HEK293 (cell line): ENCODE results near the gene METTL1.

Source experiments
- CTCF ChIA-PET: fragments of 350-600 bp; formaldehyde crosslinking; extraction: SDS; loops from one replicate; lab custom pipeline; 2021; ENCODE audit warnings: antibody characterized with exemption; lab: Yijun Ruan, JAX
- POLR2A ChIA-PET: fragments of 300-600 bp; formaldehyde crosslinking; extraction: SDS; loops from one replicate; lab custom pipeline; 2020; ENCODE audit warnings: antibody characterized with exemption, inconsistent platforms; lab: Yijun Ruan, JAX
- H3K27ac ChIP-seq: fragments of 200-500 bp; sonication (Bioruptor generic); 2 replicates; pipeline ENCODE4 v1.5.1; 2014; ENCODE audit warnings: low read depth, low read length, control low read depth, inconsistent platforms; ENCODE audit errors: extremely low read depth
- H3K36me3 ChIP-seq, 2 experiments: fragments of 200-500 bp in 1 of 2; sonication (Bioruptor generic) in 1 of 2; 1 replicate in 1 of 2; 2 replicates in 1 of 2; pipeline ENCODE4 v1.5.1; 2014 to 2017; ENCODE audit warnings: inconsistent platforms in 2 of 2, low read length in 2 of 2; ENCODE audit not compliant: control insufficient read depth in 2 of 2, insufficient read depth in 1 of 2
- H3K4me1 ChIP-seq: fragments of 200-500 bp; sonication (Bioruptor generic); 2 replicates; pipeline ENCODE4 v1.5.1; 2014; ENCODE audit warnings: mild to moderate bottlenecking, low read length, inconsistent platforms; ENCODE audit not compliant: control insufficient read depth, insufficient read depth
- H3K4me3 ChIP-seq: 2 replicates; pipeline ENCODE4 v1.5.1; 2011; ENCODE audit warnings: low read depth, mild to moderate bottlenecking, control low read depth, low read length, moderate library complexity
- H3K9me3 ChIP-seq: fragments of 200-500 bp; sonication (Bioruptor generic); 2 replicates; pipeline ENCODE4 v1.5.1; 2014; ENCODE audit warnings: low read depth, low read length, inconsistent platforms; ENCODE audit not compliant: control insufficient read depth, insufficient read depth
- ATF2 ChIP-seq: fragments of 450-650 bp; formaldehyde crosslinking; IDR thresholded peaks from 2 replicates; pipeline ENCODE4 v1.5.1; 2016; ENCODE audit warnings: missing biosample characterization, missing genetic modification characterization, low read depth
- SCRT2 ChIP-seq: fragments of 450-650 bp; formaldehyde crosslinking; IDR thresholded peaks from 2 replicates; pipeline ENCODE4 v1.5.1; 2016; ENCODE audit warnings: missing biosample characterization, missing genetic modification characterization
- SP7 ChIP-seq: fragments of 450-650 bp; formaldehyde crosslinking; IDR thresholded peaks from 2 replicates; pipeline ENCODE4 v1.5.1; 2016; ENCODE audit warnings: missing biosample characterization, missing genetic modification characterization
- ZBTB21 ChIP-seq: fragments of 450-650 bp; formaldehyde crosslinking; IDR thresholded peaks from 2 replicates; pipeline ENCODE4 v1.5.1; 2017; ENCODE audit warnings: missing biosample characterization, missing genetic modification characterization
- ZBTB48 ChIP-seq: fragments of 450-650 bp; formaldehyde crosslinking; IDR thresholded peaks from 2 replicates; pipeline ENCODE4 v1.5.1; 2016; ENCODE audit warnings: missing biosample characterization, missing genetic modification characterization
- ZBTB7A ChIP-seq: fragments of 450-650 bp; formaldehyde crosslinking; IDR thresholded peaks from 2 replicates; pipeline ENCODE4 v1.5.1; 2016; ENCODE audit warnings: low read depth, missing biosample characterization, missing genetic modification characterization
- ZEB2 ChIP-seq: fragments of 450-650 bp; formaldehyde crosslinking; IDR thresholded peaks from 2 replicates; pipeline ENCODE4 v1.5.1; 2016; ENCODE audit warnings: missing biosample characterization, missing genetic modification characterization
- ZFP3 ChIP-seq: fragments of 450-650 bp; formaldehyde crosslinking; IDR thresholded peaks from 2 replicates; pipeline ENCODE4 v1.5.1; 2016; ENCODE audit warnings: low read depth, missing biosample characterization, missing genetic modification characterization
- ZFP69B ChIP-seq: fragments of 450-650 bp; formaldehyde crosslinking; IDR thresholded peaks from 2 replicates; pipeline ENCODE4 v1.5.1; 2016; ENCODE audit warnings: missing biosample characterization, missing genetic modification characterization
- ZNF112 ChIP-seq: fragments of 450-650 bp; formaldehyde crosslinking; IDR thresholded peaks from 2 replicates; pipeline ENCODE4 v1.5.0; 2017; ENCODE audit warnings: missing biosample characterization, missing genetic modification characterization
- ZNF140 ChIP-seq: fragments of 450-650 bp; formaldehyde crosslinking; IDR thresholded peaks from 2 replicates; pipeline ENCODE4 v1.5.1; 2016; ENCODE audit warnings: missing biosample characterization, missing genetic modification characterization
- ZNF155 ChIP-seq: fragments of 450-650 bp; formaldehyde crosslinking; IDR thresholded peaks from 2 replicates; pipeline ENCODE4 v1.5.1; 2016; ENCODE audit warnings: missing biosample characterization, missing genetic modification characterization
- ZNF214 ChIP-seq: fragments of 450-650 bp; formaldehyde crosslinking; IDR thresholded peaks from 2 replicates; pipeline ENCODE4 v1.5.1; 2017; ENCODE audit warnings: missing biosample characterization, mild to moderate bottlenecking, missing genetic modification characterization, borderline replicate concordance
- ZNF223 ChIP-seq: fragments of 450-650 bp; formaldehyde crosslinking; IDR thresholded peaks from 2 replicates; pipeline ENCODE4 v1.5.1; 2016; ENCODE audit warnings: missing biosample characterization, missing genetic modification characterization
- ZNF266 ChIP-seq: fragments of 450-650 bp; formaldehyde crosslinking; IDR thresholded peaks from 2 replicates; pipeline ENCODE4 v1.5.1; 2016; ENCODE audit warnings: missing biosample characterization, missing genetic modification characterization, low read depth
- ZNF324 ChIP-seq: fragments of 450-650 bp; formaldehyde crosslinking; IDR thresholded peaks from 2 replicates; pipeline ENCODE4 v1.5.1; 2016; ENCODE audit warnings: missing biosample characterization, missing genetic modification characterization
- ZNF341 ChIP-seq: fragments of 450-650 bp; formaldehyde crosslinking; IDR thresholded peaks from 2 replicates; pipeline ENCODE4; 2016; ENCODE audit warnings: low read depth, missing biosample characterization, missing genetic modification characterization
- ZNF350 ChIP-seq: fragments of 450-650 bp; formaldehyde crosslinking; IDR thresholded peaks from 2 replicates; pipeline ENCODE4 v1.5.0; 2017; ENCODE audit warnings: missing biosample characterization, mild to moderate bottlenecking, missing genetic modification characterization
- ZNF37A ChIP-seq: fragments of 450-650 bp; IDR thresholded peaks from 2 replicates; pipeline ENCODE4 v1.5.1; 2018; ENCODE audit warnings: missing biosample characterization, missing genetic modification characterization
- ZNF394 ChIP-seq: fragments of 450-650 bp; formaldehyde crosslinking; IDR thresholded peaks from 2 replicates; pipeline ENCODE4 v1.5.1; 2016; ENCODE audit warnings: missing biosample characterization, missing genetic modification characterization, mild to moderate bottlenecking, moderate library complexity, borderline replicate concordance
- ZNF416 ChIP-seq: fragments of 450-650 bp; formaldehyde crosslinking; IDR thresholded peaks from 2 replicates; pipeline ENCODE4 v1.5.1; 2016; ENCODE audit warnings: missing biosample characterization, missing genetic modification characterization
- ZNF529 ChIP-seq: fragments of 450-650 bp; formaldehyde crosslinking; IDR thresholded peaks from 2 replicates; pipeline ENCODE4 v1.5.1; 2017; ENCODE audit warnings: missing genetic modification characterization, missing biosample characterization; ENCODE audit not compliant: insufficient replicate concordance
- ZNF530 ChIP-seq: fragments of 450-650 bp; formaldehyde crosslinking; IDR thresholded peaks from 2 replicates; pipeline ENCODE4 v1.5.1; 2016; ENCODE audit warnings: low read depth, missing biosample characterization, missing genetic modification characterization
- ZNF580 ChIP-seq: fragments of 450-650 bp; formaldehyde crosslinking; IDR thresholded peaks from 2 replicates; pipeline ENCODE4 v1.5.1; 2016; ENCODE audit warnings: missing biosample characterization, missing genetic modification characterization
- ZNF600 ChIP-seq: fragments of 450-650 bp; formaldehyde crosslinking; IDR thresholded peaks from 2 replicates; pipeline ENCODE4 v1.5.1; 2016; ENCODE audit warnings: missing biosample characterization, missing genetic modification characterization
- ZNF791 ChIP-seq: fragments of 450-650 bp; formaldehyde crosslinking; IDR thresholded peaks from 2 replicates; pipeline ENCODE4 v1.5.1; 2016; ENCODE audit warnings: missing biosample characterization, missing genetic modification characterization
- ZSCAN30 ChIP-seq: fragments of 450-650 bp; IDR thresholded peaks from 2 replicates; pipeline ENCODE4 v1.5.1; 2018; ENCODE audit warnings: missing biosample characterization, mild to moderate bottlenecking, missing genetic modification characterization, moderate library complexity
- ZXDB ChIP-seq: fragments of 450-650 bp; formaldehyde crosslinking; IDR thresholded peaks from 2 replicates; pipeline ENCODE4 v1.5.1; 2016; ENCODE audit warnings: missing biosample characterization, missing genetic modification characterization
- TF ChIP-seq, protein P1 (sequence below): fragments of 450-650 bp; formaldehyde crosslinking; IDR thresholded peaks from 2 replicates; pipeline ENCODE4 v1.5.1; 2017; ENCODE audit warnings: missing biosample characterization, missing genetic modification characterization
- TF ChIP-seq, protein P2 (sequence below): fragments of 450-650 bp; formaldehyde crosslinking; IDR thresholded peaks from 2 replicates; pipeline ENCODE4 v1.5.1; 2016; ENCODE audit warnings: missing biosample characterization, missing genetic modification characterization, low read depth

The METTL1 gene

DNA sequence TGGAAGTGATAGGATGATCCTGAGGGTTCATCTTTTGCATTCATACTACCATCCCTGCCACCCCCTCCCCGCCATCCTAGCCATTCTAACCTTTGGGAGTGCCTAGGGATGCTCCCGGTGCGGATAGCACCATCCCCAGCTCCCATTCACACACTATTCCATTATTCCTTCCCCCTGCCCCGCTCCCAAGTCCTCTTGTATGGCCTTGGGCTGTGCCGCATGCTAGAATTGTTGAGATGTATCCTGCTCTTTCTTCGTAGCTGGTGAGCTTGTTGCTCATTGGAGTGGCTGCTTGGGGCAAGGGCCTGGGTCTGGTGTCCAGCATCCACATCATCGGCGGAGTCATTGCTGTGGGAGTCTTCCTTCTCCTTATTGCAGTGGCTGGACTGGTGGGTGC lies 26.4 kb downstream of the METTL1 start (continued):
- TF ChIP-seq ZSCAN30 (peak; percentile 11; the same call in 1 of the 2 replicates), ZFP3 (tag by site-specific recombination) (no peak)

DNA sequence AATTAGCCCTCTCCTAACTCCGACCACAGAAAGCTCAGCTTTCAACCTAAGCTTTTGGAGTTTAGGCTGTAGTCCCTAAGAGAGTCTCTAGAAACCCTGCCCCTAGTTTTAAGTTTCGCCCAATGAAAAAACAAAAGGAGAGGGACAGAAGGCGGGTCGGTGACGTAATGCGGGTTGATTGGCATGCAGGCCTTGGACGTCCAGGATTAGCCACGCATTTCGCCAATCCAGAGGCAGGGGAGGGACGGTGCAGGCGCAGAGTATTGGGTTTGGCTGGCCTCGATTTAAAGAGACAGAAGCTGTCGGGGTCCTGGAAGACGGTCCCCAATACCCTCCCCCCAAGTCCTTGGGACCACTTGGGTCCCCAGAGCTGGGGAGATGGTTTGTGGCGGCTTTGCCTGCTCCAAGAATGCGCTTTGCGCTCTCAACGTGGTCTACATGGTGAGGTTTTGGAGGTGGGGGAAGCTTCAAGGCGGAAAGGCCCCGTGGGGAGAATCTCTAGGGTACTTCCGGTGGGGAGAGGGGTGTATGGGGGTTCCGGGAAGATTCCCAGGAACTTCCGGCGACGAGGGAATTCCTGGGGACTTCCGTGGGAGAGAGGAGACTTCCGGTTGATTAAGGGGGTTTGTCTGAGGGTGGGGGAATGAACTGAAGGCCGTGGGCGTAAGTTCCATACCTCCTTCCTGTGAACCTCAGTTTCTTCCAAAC lies 27.0 kb downstream of the METTL1 start, which contains the start of gene TSPAN31:
Gene TSPAN31, plus strand, starts transcription at position 263 of the 708 bp plus-strand sequence. Its CDS starts 116 bp downstream, at position 379.
- Histone ChIP-seq H3K4me3 (peak within 1 kb of the TSS; percentile 69), H3K9me3 (no peaks in the 10 kb centered on the region), H3K4me1 (0 out of 2 replicates have a peak, but pooled peaks cover 2% of the 10 kb centered on the region), H3K27ac (peak within 1 kb of the TSS; percentile 80), H3K36me3 (peaks cover 13 to 41% of the 10 kb centered on the region in 2 experiments)
- POLR2A ChIA-PET: interaction anchor here (0.7 to 2.4 kb wide), 16 partner anchors 8 to 222 kb away, joined by 3 to 15 read pairs (median 5); partner anchors contain the start of genes CYP27B1, EEF1AKMT3, METTL1 and TSFM
- CTCF ChIA-PET: interaction anchor here (1.0 to 2.7 kb wide), 4 partner anchors 11 to 286 kb away, joined by 3 to 22 read pairs (median 5); no protein-coding TSS in a partner anchor
- TF ChIP-seq ZEB2: no peak
- TF ChIP-seq ZNF529 (tag by site-specific recombination): no peak
- TF ChIP-seq ZBTB21: no peak
- peak; percentile 92 for TF ChIP-seq ZBTB48 (tag by site-specific recombination)
- no peak for TF ChIP-seq ZNF155 (tag by site-specific recombination)
- peak; percentile 99 for TF ChIP-seq ATF2
- no peak for TF ChIP-seq ZNF416 (tag by site-specific recombination)
- TF ChIP-seq ZNF214: no peak
- TF ChIP-seq ZNF580 (tag by site-specific recombination): peak; percentile 99
- no peak for TF ChIP-seq ZNF350 (tag by site-specific recombination)
- no peak for TF ChIP-seq ZNF140 (tag by site-specific recombination)
- no peak for TF ChIP-seq ZNF791
- no peak for TF ChIP-seq ZFP69B
- 0 out of 2 replicates have a peak, but pooled peaks have one; percentile 38 for TF ChIP-seq SP7
- no peak for TF ChIP-seq ZNF112 (tag by site-specific recombination)
- TF ChIP-seq SCRT2 (tag by site-specific recombination): no peak
- TF ChIP-seq ZNF223 (tag by site-specific recombination): no peak
- no peak for TF ChIP-seq ZNF37A
- TF ChIP-seq, protein P1, sequence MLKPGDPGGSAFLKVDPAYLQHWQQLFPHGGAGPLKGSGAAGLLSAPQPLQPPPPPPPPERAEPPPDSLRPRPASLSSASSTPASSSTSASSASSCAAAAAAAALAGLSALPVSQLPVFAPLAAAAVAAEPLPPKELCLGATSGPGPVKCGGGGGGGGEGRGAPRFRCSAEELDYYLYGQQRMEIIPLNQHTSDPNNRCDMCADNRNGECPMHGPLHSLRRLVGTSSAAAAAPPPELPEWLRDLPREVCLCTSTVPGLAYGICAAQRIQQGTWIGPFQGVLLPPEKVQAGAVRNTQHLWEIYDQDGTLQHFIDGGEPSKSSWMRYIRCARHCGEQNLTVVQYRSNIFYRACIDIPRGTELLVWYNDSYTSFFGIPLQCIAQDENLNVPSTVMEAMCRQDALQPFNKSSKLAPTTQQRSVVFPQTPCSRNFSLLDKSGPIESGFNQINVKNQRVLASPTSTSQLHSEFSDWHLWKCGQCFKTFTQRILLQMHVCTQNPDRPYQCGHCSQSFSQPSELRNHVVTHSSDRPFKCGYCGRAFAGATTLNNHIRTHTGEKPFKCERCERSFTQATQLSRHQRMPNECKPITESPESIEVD: no peak
- TF ChIP-seq ZXDB (tag by site-specific recombination): peak; percentile 73
- peak; percentile 41; the same call in 1 of the 2 replicates for TF ChIP-seq ZNF324 (tag by site-specific recombination)
- no peak for TF ChIP-seq ZNF266 (tag by site-specific recombination)
- no peak for TF ChIP-seq ZNF600
- no peak for TF ChIP-seq ZNF530
- peak; percentile 79; the same call in 1 of the 2 replicates for TF ChIP-seq ZBTB7A
- TF ChIP-seq, protein P2, sequence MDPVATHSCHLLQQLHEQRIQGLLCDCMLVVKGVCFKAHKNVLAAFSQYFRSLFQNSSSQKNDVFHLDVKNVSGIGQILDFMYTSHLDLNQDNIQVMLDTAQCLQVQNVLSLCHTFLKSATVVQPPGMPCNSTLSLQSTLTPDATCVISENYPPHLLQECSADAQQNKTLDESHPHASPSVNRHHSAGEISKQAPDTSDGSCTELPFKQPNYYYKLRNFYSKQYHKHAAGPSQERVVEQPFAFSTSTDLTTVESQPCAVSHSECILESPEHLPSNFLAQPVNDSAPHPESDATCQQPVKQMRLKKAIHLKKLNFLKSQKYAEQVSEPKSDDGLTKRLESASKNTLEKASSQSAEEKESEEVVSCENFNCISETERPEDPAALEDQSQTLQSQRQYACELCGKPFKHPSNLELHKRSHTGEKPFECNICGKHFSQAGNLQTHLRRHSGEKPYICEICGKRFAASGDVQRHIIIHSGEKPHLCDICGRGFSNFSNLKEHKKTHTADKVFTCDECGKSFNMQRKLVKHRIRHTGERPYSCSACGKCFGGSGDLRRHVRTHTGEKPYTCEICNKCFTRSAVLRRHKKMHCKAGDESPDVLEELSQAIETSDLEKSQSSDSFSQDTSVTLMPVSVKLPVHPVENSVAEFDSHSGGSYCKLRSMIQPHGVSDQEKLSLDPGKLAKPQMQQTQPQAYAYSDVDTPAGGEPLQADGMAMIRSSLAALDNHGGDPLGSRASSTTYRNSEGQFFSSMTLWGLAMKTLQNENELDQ: no peak
- TF ChIP-seq ZNF394 (tag by site-specific recombination): no peak; the same call in 1 of the 2 replicates
- TF ChIP-seq ZNF341 (tag by site-specific recombination): peak; percentile 68
